Osteoblast (primary cell): ENCODE results near the gene NDUFAF7. TPM values are rescaled to one million over a fixed set of nuclear protein-coding genes. Genes with fewer than 3 reads are reported as not detected.

Experiments
- DNase-seq: peaks from one replicate; pipeline ENCODE4 v3.0.0; 2011; ENCODE audit warnings: low spot score, mixed read lengths; ENCODE audit not compliant: insufficient read length; ENCODE audit errors: missing footprints
- H2AFZ ChIP-seq: 2 replicates; pipeline ENCODE4 v1.6.0; 2011; ENCODE audit warnings: mild to moderate bottlenecking, low read length
- H3K27ac ChIP-seq: 2 replicates; pipeline ENCODE4 v1.5.1; 2011; ENCODE audit warnings: mild to moderate bottlenecking, low read depth, low read length, moderate library complexity
- H3K27me3 ChIP-seq: 2 replicates; pipeline ENCODE4 v1.6.0; 2012; ENCODE audit warnings: mild to moderate bottlenecking, control low read depth, inconsistent platforms, low read length, moderate library complexity; ENCODE audit not compliant: insufficient read depth
- H3K36me3 ChIP-seq: 2 replicates; pipeline ENCODE4 v1.5.1; 2011; ENCODE audit warnings: mild to moderate bottlenecking, low read length, control low read depth, moderate library complexity; ENCODE audit not compliant: insufficient read depth
- H3K4me1 ChIP-seq: 2 replicates; pipeline ENCODE4 v1.5.1; 2011; ENCODE audit warnings: mild to moderate bottlenecking, low read length, control low read depth, moderate library complexity; ENCODE audit not compliant: insufficient read depth
- H3K4me2 ChIP-seq: 2 replicates; pipeline ENCODE4 v1.6.0; 2011; ENCODE audit warnings: mild to moderate bottlenecking, low read length; ENCODE audit not compliant: insufficient read depth
- H3K4me3 ChIP-seq: fragments of 200-600 bp; sonication (generic); 3 replicates; pipeline ENCODE4 v1.5.1; 2012; ENCODE audit warnings: mild to moderate bottlenecking, low read length, inconsistent platforms; ENCODE audit not compliant: insufficient read depth
- H3K79me2 ChIP-seq: 2 replicates; pipeline ENCODE4 v1.6.0; 2012; ENCODE audit warnings: mild to moderate bottlenecking, low read length, control low read depth, inconsistent platforms; ENCODE audit not compliant: insufficient read depth
- H3K9me3 ChIP-seq: 2 replicates; pipeline ENCODE4 v1.5.1; 2011; ENCODE audit warnings: low read depth, low read length, control low read depth
- H4K20me1 ChIP-seq: 2 replicates; pipeline ENCODE4 v1.6.0; 2012; ENCODE audit warnings: mild to moderate bottlenecking, low read length, control low read depth; ENCODE audit not compliant: insufficient read depth
- total RNA-seq: library from RNA; depleted of rRNA; stranded (reverse); fragments of >200 nt; gene quantifications from 2 replicates; pipeline ENCODE4 v1.2.3, GENCODE V29; 2012
- TF ChIP-seq, protein P1 (sequence below): IDR thresholded peaks from 2 replicates; pipeline ENCODE4 v1.5.1; 2011; ENCODE audit warnings: mild to moderate bottlenecking, low read depth, low read length, moderate library complexity; ENCODE audit errors: extremely low read depth

The NDUFAF7 gene
- total RNA-seq, 1 donor = 16.6 TPM

DNA sequence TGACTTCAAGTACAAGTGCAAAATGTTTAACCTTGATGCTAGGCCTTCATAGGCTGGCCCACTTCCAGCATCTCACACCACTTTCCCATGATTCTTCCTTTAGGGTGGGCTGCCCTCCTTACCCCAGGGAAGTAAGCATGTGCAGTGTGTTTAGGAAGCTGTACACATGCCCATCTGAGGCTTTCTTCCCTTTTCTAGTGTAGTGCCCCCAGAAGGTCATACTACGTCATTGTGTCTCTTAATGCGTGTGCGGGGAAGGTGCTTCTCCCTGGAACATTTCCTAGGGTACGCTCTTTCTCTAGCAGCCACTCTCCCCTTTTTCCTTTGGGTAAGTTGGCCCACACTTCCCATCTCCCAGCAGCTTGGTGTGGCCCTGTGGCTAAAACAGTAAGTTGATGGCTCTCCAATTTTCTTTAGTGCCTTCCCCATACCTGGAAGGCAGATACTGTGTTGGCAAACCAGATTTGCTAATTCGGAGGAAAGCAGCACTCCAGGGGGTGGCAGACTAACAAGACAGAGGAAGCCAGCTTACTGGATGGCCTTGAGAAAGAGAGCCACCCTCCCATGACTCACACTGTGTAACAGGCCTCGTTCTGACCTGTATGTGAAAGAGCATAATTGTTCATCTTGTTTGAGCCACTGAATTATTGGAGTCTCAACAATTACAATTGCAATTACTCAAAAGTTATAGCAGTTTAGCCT, 41.9 kb upstream of the NDUFAF7 start:
- DNase-seq = peak; percentile 75
- H3K36me3 ChIP-seq = no peaks in the 10 kb centered on the region
- no peak overlapping the region for H3K27ac ChIP-seq
- H3K4me2 ChIP-seq = peak overlapping the region; percentile 14
- no peaks in the 10 kb centered on the region for H3K79me2 ChIP-seq
- no peak overlapping the region for H3K4me3 ChIP-seq
- no peaks in the 10 kb centered on the region for H4K20me1 ChIP-seq
- H3K27me3 ChIP-seq = peaks cover 7% of the 10 kb centered on the region
- TF ChIP-seq, protein P1, sequence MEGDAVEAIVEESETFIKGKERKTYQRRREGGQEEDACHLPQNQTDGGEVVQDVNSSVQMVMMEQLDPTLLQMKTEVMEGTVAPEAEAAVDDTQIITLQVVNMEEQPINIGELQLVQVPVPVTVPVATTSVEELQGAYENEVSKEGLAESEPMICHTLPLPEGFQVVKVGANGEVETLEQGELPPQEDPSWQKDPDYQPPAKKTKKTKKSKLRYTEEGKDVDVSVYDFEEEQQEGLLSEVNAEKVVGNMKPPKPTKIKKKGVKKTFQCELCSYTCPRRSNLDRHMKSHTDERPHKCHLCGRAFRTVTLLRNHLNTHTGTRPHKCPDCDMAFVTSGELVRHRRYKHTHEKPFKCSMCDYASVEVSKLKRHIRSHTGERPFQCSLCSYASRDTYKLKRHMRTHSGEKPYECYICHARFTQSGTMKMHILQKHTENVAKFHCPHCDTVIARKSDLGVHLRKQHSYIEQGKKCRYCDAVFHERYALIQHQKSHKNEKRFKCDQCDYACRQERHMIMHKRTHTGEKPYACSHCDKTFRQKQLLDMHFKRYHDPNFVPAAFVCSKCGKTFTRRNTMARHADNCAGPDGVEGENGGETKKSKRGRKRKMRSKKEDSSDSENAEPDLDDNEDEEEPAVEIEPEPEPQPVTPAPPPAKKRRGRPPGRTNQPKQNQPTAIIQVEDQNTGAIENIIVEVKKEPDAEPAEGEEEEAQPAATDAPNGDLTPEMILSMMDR = no peak
- peaks cover 10% of the 10 kb centered on the region for H3K4me1 ChIP-seq
- no peaks in the 10 kb centered on the region for H3K9me3 ChIP-seq
- H2AFZ ChIP-seq = peak overlapping the region; percentile 58

- peak overlapping the region; percentile 58 for H2AFZ ChIP-seq
- H3K27me3 ChIP-seq = peaks cover 7% of the 10 kb centered on the region
- H3K9me3 ChIP-seq = no peaks in the 10 kb centered on the region
- H3K36me3 ChIP-seq = no peaks in the 10 kb centered on the region
- TF ChIP-seq, protein P1 = no peak
- H3K79me2 ChIP-seq = no peaks in the 10 kb centered on the region
- no peaks in the 10 kb centered on the region for H4K20me1 ChIP-seq
- DNase-seq = no peak
- peaks cover 10% of the 10 kb centered on the region for H3K4me1 ChIP-seq
- H3K27ac ChIP-seq = no peak overlapping the region
- H3K4me2 ChIP-seq = no peak overlapping the region
- no peak overlapping the region for H3K4me3 ChIP-seq
These were observed 41.2 kb upstream of the NDUFAF7 start for GRCh38 chr2:37190290-37190689.

GRCh38 chr2:37191253-37191652, 40.2 kb upstream of the NDUFAF7 start:
- no peak overlapping the region for H3K27ac ChIP-seq

GRCh38 chr2:37191747-37192146, 39.7 kb upstream of the NDUFAF7 start:
- TF ChIP-seq, protein P1 = no peak
- Histone ChIP-seq H3K4me2 (no peak overlapping the region), H3K79me2 (peaks cover 4% of the 10 kb centered on the region), H4K20me1 (no peaks in the 10 kb centered on the region), H3K27ac (no peak overlapping the region), H3K4me1 (peaks cover 10% of the 10 kb centered on the region), H3K36me3 (no peaks in the 10 kb centered on the region), H2AFZ (no peak overlapping the region), H3K27me3 (no peaks in the 10 kb centered on the region), H3K9me3 (no peaks in the 10 kb centered on the region), H3K4me3 (no peak overlapping the region)
- no peak for DNase-seq

More at GRCh38 chr2:37191253-37191652, 40.2 kb upstream of the NDUFAF7 start:
- no peak for DNase-seq
- Histone ChIP-seq H3K36me3 (no peaks in the 10 kb centered on the region), H3K4me2 (no peak overlapping the region), H4K20me1 (no peaks in the 10 kb centered on the region), H3K4me1 (peaks cover 10% of the 10 kb centered on the region), H3K27me3 (peaks cover under 1% of the 10 kb centered on the region), H2AFZ (peak overlapping the region; percentile 9), H3K79me2 (no peaks in the 10 kb centered on the region), H3K9me3 (no peaks in the 10 kb centered on the region), H3K4me3 (no peak overlapping the region)
- TF ChIP-seq, protein P1 = no peak
